ENCODE data around the gene SLC6A6.

SLC6A6 gene

DNA sequence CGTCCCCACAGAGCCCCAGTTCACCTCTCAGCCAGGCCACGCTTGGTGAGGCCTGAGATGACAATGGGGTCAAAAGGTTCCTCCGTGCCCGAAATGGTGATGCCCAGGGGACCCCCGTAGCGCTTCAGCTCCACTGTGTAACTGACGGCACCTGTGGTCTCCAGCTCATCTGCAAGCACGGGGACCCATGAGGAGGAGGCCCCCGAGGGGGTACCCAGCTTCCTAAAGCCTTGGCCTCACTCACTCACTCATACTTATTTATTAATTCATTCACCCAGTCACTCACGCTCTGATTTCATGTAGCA lies 107.3 kb downstream of the SLC6A6 start:
- no peak for DNase-seq (ENCODE audit: low read depth, low spot score)
- TF ChIP-seq, protein P1, sequence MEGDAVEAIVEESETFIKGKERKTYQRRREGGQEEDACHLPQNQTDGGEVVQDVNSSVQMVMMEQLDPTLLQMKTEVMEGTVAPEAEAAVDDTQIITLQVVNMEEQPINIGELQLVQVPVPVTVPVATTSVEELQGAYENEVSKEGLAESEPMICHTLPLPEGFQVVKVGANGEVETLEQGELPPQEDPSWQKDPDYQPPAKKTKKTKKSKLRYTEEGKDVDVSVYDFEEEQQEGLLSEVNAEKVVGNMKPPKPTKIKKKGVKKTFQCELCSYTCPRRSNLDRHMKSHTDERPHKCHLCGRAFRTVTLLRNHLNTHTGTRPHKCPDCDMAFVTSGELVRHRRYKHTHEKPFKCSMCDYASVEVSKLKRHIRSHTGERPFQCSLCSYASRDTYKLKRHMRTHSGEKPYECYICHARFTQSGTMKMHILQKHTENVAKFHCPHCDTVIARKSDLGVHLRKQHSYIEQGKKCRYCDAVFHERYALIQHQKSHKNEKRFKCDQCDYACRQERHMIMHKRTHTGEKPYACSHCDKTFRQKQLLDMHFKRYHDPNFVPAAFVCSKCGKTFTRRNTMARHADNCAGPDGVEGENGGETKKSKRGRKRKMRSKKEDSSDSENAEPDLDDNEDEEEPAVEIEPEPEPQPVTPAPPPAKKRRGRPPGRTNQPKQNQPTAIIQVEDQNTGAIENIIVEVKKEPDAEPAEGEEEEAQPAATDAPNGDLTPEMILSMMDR (IDR thresholded peaks at IDR 0.05; ENCODE audit: low read depth, low read length): no peak
- H3K4me3 ChIP-seq (ENCODE audit: low read depth, low read length): no peak overlapping the region
- in situ Hi-C loops (cut with HindIII; ENCODE audit: low sequenced_read_pairs): no loop called here

DNA sequence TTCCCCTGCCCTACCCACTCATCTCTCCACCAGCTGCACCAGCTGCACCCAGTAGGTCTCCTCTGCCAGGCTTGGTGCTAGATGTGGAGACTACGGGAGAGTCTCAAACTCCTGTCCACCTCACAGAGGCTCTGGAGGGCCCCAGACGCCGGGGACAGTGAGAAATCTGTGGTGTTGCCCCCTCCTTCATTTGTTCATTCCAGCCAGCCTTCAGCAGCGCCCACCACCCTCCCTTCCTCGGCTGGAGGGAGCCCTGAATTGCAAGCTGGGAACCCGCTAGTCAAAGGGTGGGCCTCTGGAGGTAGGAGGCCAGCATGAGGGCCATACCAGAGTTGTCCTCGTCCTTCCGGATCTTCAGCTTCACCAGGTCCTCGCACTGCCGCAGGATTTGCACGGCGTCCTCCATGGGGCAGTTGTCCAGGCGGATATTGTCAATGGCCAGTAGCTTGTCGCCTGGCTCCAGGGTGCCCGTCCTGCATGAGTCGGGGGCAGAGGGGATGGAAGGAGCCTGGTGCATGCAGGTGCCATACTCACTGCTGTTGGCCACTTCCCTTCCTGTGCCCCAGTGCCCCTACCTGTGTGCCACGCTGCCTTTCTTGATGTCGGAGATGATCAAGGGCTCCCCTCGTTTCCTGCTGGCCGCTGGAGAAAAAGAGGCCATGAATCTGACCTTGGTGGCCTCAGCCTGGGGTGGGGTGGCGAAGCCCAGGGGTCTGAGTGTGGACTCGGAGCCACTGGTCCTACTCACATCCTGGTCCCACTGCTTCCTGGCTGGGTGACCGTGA lies 108.6 kb downstream of the SLC6A6 start:
- no peak overlapping the region for H3K4me3 ChIP-seq (ENCODE audit: low read depth, low read length)
- TF ChIP-seq, protein P1 (IDR thresholded peaks at IDR 0.05; ENCODE audit: low read depth, low read length): no peak
- in situ Hi-C loops (cut with HindIII; ENCODE audit: low sequenced_read_pairs): no loop called here
- DNase-seq (ENCODE audit: low read depth, low spot score): no peak

DNA sequence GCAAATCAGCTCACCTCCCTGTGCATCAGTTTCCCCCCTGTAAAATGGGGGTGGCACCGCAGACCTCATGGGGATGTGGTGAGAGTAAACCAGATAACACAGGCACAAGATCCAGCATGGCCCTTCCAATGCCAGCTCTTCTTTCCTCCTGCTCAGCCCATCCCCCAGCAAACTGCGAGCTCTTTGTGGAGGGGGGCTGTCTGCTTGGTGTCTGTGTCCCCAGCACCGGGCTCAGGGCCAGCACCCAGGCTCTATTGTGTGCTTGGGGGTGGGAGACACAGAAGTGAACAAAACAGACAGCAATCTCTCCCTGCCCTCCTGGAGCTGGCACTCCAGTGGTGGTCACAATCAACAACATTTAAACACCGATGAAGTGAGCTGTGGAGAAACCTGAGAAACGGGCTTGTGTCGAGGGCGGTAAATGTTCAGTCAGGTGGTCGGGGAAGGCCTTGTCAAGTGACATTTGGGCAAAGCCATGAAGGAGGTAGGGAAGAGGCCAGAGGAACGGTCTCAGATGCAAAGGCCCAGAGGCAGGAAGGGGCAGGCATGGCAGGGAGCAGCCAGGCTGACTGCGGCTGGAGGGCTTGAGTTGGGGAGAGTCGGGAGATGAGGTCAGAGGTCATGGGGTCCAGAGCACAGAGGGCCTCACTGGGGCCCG lies 109.3 kb downstream of the SLC6A6 start:
- in situ Hi-C loops (cut with HindIII; ENCODE audit: low sequenced_read_pairs): no loop called here
- no peak overlapping the region for H3K4me3 ChIP-seq (ENCODE audit: low read depth, low read length)
- TF ChIP-seq, protein P1 (IDR thresholded peaks at IDR 0.05; ENCODE audit: low read depth, low read length): no peak
- no peak for DNase-seq (ENCODE audit: low read depth, low spot score)

- H3K4me3 ChIP-seq (ENCODE audit: low read depth, low read length): no peak overlapping the region
Measured at GRCh38 chr3:14512281-14512941, 110.0 kb downstream of the SLC6A6 start.

DNA sequence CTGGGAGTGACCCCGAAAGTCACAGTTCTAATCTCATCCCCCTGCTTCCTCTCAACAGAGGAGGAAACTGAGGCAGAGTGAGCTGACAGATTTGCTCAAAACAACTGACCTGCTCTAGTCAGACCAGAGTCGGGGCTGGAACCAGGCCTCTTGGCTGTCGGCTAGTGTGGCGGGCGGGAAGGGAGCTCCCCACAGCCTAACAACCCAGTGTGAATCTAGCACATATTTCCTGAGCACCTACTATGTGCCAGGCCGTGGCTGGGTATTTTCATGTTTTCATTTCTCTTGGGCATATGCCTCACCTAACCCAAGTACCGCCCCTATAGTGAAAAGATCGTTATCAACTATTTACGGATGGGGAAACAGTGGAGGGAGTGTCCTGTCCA lies 110.5 kb downstream of the SLC6A6 start:
- in situ Hi-C loops (cut with HindIII; ENCODE audit: low sequenced_read_pairs): no loop called here
- H3K4me3 ChIP-seq (ENCODE audit: low read depth, low read length): no peak overlapping the region
- DNase-seq (ENCODE audit: low read depth, low spot score): no peak
- TF ChIP-seq, protein P1 (IDR thresholded peaks at IDR 0.05; ENCODE audit: low read depth, low read length): no peak

More at GRCh38 chr3:14512281-14512941, 110.0 kb downstream of the SLC6A6 start:
- in situ Hi-C loops (cut with HindIII; ENCODE audit: low sequenced_read_pairs): no loop called here
- DNase-seq (ENCODE audit: low read depth, low spot score): no peak
- TF ChIP-seq, protein P1 (IDR thresholded peaks at IDR 0.05; ENCODE audit: low read depth, low read length): no peak

GRCh38 chr3:14513566-14514322 lies 111.3 kb downstream of the SLC6A6 start:
- no peak overlapping the region for H3K4me3 ChIP-seq (ENCODE audit: low read depth, low read length)
- in situ Hi-C loops (cut with HindIII; ENCODE audit: low sequenced_read_pairs): no loop called here
- TF ChIP-seq, protein P1 (IDR thresholded peaks at IDR 0.05; ENCODE audit: low read depth, low read length): no peak
- no peak for DNase-seq (ENCODE audit: low read depth, low spot score)
